ENCODE results near the gene TSPAN3. TPM values are rescaled to one million over a fixed set of nuclear protein-coding genes. Genes with fewer than 3 reads are reported as not detected.

TSPAN3 gene
- total RNA-seq, 2 experiments from 2014 or later, result 35.2 to 47.2 TPM

DNA sequence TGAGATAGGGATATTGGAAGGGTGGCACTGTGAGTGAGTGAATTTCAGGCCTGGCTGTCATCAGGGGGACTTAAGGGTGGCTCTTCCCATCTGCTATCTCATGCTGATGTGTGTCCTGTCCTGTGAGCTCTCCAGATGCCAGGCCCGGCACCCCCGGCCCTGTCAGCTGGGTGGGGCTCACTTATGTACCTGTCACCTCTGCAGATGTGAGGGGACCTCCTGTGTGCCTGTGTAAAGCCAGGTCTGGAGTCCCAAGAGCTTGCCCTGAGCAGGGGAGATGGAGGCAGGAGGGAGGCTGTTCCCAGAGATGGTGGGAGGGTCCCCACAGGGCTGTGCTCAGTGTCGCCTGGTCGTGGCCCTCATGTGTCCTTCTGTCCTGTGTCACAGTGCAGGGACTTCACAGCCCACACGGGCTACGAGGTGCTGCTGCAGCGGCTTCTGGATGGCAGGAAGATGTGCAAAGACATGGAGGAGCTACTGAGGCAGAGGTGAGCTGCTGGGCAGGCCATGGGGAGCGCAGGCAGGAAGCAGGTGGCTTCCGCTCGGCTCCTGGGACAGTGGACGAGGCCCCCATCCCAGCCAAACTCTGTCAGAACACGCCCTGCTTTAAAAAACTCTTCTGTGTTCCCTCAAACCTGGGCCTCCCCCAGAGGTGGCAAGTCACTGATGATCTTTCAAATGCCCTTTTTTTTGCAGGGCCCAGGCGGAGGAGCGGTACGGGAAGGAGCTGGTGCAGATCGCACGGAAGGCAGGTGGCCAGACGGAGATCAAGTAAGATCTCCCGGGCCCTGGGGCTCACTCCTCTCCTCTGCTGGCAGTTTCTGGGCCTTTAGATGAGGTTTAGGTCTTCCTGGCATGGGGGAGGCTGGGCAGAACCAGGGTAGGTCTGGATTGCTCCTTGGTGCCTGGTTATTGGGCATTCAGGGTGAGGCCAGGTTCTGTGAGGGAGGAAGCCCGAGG is 52.9 kb downstream of the TSPAN3 start:
- ChIA-PET CTCF (ENCODE audit: unreplicated experiment) (no interaction called here), POLR2A (interaction anchor here (0.6 kb wide), 1 partner anchor 812 kb away, joined by 5 read pairs; no protein-coding TSS in a partner anchor)
- Histone ChIP-seq H3K27ac (ENCODE audit: low read depth, low read length, poor library complexity, severe bottlenecking) (no peak overlapping the region), H2AFZ (ENCODE audit: low read length) (no peak overlapping the region), H3K9me2 (ENCODE audit: insufficient read depth, low read length) (no peaks in the 10 kb centered on the region), H4K20me1 (ENCODE audit: insufficient read depth, low read length) (no peaks in the 10 kb centered on the region), H3K79me2 (ENCODE audit: insufficient read depth, low read depth, low read length) (no peaks in the 10 kb centered on the region), H3K36me3 (ENCODE audit: insufficient read depth, low read length) (no peaks in the 10 kb centered on the region), H3K9me3 (ENCODE audit: low read length) (no peaks in the 10 kb centered on the region), H3K4me2 (ENCODE audit: low read length) (no peak overlapping the region), H3K4me3 (ENCODE audit: low read depth, low read length, poor library complexity, severe bottlenecking) (no peak overlapping the region), H3K4me1 (ENCODE audit: insufficient read depth, low read length, poor library complexity, severe bottlenecking) (peaks cover 18% of the 10 kb centered on the region)
- TF ChIP-seq, protein P1, sequence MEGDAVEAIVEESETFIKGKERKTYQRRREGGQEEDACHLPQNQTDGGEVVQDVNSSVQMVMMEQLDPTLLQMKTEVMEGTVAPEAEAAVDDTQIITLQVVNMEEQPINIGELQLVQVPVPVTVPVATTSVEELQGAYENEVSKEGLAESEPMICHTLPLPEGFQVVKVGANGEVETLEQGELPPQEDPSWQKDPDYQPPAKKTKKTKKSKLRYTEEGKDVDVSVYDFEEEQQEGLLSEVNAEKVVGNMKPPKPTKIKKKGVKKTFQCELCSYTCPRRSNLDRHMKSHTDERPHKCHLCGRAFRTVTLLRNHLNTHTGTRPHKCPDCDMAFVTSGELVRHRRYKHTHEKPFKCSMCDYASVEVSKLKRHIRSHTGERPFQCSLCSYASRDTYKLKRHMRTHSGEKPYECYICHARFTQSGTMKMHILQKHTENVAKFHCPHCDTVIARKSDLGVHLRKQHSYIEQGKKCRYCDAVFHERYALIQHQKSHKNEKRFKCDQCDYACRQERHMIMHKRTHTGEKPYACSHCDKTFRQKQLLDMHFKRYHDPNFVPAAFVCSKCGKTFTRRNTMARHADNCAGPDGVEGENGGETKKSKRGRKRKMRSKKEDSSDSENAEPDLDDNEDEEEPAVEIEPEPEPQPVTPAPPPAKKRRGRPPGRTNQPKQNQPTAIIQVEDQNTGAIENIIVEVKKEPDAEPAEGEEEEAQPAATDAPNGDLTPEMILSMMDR (conservative IDR thresholded peaks at IDR 0.05; ENCODE audit: low read length), result no peak
- TF ChIP-seq EZH2phosphoT487 (IDR thresholded peaks at IDR 0.05; ENCODE audit: borderline replicate concordance, low read depth, low read length), result no peak
- DNase-seq (ENCODE audit: low spot score), result no peak
- intact Hi-C loops (cut with micrococcal nuclease; ENCODE audit: unreplicated experiment), result no loop called here
- no TSS peak for BruUV-seq (replicated peaks)

DNA sequence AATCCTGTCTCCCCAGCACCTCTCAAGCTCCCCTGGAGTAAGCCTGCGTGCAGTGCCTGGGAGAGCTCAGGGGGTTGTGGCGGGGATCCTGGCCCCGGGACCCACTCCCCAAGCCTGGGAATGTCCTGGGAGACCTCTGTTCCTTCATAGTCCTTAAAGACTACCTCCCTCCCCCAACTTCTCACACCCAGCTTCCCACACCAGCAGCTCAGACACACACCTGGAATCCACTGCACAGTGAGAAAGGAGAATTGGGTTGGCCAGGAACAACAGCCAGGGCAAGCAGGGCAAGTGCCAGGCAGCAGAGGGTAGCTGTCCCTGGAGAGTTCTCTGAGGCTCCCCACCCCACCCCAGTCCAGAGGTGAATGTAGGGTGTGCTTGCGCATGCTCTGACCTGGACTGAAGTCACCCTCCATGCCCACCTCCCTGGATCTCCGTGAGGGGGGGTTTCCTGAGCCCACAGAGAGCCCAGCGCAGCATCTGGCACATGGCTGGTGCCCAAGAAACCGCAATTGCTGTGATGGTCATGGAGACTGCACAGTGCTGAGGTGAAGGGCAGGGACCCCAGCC is 53.7 kb downstream of the TSPAN3 start:
- Histone ChIP-seq H2AFZ (ENCODE audit: low read length) (no peak overlapping the region), H3K9me3 (ENCODE audit: low read length) (no peaks in the 10 kb centered on the region), H3K4me2 (ENCODE audit: low read length) (no peak overlapping the region), H3K79me2 (ENCODE audit: insufficient read depth, low read depth, low read length) (no peaks in the 10 kb centered on the region), H3K9me2 (ENCODE audit: insufficient read depth, low read length) (no peaks in the 10 kb centered on the region), H3K27ac (ENCODE audit: low read depth, low read length, poor library complexity, severe bottlenecking) (no peak overlapping the region), H3K4me3 (ENCODE audit: low read depth, low read length, poor library complexity, severe bottlenecking) (no peak overlapping the region), H3K36me3 (ENCODE audit: insufficient read depth, low read length) (no peaks in the 10 kb centered on the region), H4K20me1 (ENCODE audit: insufficient read depth, low read length) (no peaks in the 10 kb centered on the region), H3K4me1 (ENCODE audit: insufficient read depth, low read length, poor library complexity, severe bottlenecking) (peaks cover 18% of the 10 kb centered on the region)
- TF ChIP-seq, protein P1 (conservative IDR thresholded peaks at IDR 0.05; ENCODE audit: low read length), result no peak
- no peak for TF ChIP-seq EZH2phosphoT487 (IDR thresholded peaks at IDR 0.05; ENCODE audit: borderline replicate concordance, low read depth, low read length)
- ChIA-PET CTCF (ENCODE audit: unreplicated experiment) (no interaction called here), POLR2A (interaction anchor here (0.6 kb wide), 1 partner anchor 811 kb away, joined by 5 read pairs; no protein-coding TSS in a partner anchor)
- no peak for DNase-seq (ENCODE audit: low spot score)
- no TSS peak for BruUV-seq (replicated peaks)
- intact Hi-C loops (cut with micrococcal nuclease; ENCODE audit: unreplicated experiment), result no loop called here

Data from OCI-LY7 (cell line).